Uterus (tissue), 2 donors: ENCODE data around the gene RIMS4.

ENCODE experiments used
- CTCF ChIP-seq, 4 experiments: fragments of 200-600 bp in 2 of 4; fragments of 450-650 bp in 2 of 4; sonication (generic) in 2 of 4; IDR thresholded peaks; one replicate each; pipeline ENCODE4 v1.5.1; 2016 to 2019; ENCODE audit warnings: antibody characterized with exemption in 4 of 4, mild to moderate bottlenecking in 2 of 4, moderate library complexity in 1 of 4
- POLR2A ChIP-seq, 2 donors: fragments of 450-650 bp; IDR thresholded peaks; one replicate each; pipeline ENCODE4 v1.6.1; 2016; ENCODE audit warnings: antibody characterized with exemption in 2 of 2, mild to moderate bottlenecking in 1 of 2, moderate library complexity in 1 of 2

GRCh38 chr20:44715499-44716308 lies 94.6 kb downstream of the RIMS4 start:
- TF ChIP-seq CTCF (IDR thresholded peaks at IDR 0.05) = no peak
- TF ChIP-seq POLR2A (IDR thresholded peaks at IDR 0.05) = no peak
